ENCODE measurements around the gene DHRS12.

Gene DHRS12

GRCh38 chr13:51780099-51780498 is 23.9 kb downstream of the DHRS12 start:
- Histone ChIP-seq H3K18ac (ENCODE audit: low read depth in 1 of 2, low read length in 2 of 2) (no peak overlapping the region), H3K36me3 (ENCODE audit: control insufficient read depth in 1 of 2, insufficient read depth in 2 of 2, low read depth in 1 of 2, low read length in 2 of 2) (no peaks in the 10 kb centered on the region)

GRCh38 chr13:51778392-51778791 is 25.6 kb downstream of the DHRS12 start:
- Histone ChIP-seq H3K4ac (ENCODE audit: low read depth in 1 of 2, low read length in 2 of 2) (no peak overlapping the region), H3K9ac (ENCODE audit: low read length) (no peak overlapping the region), H2AK5ac (ENCODE audit: low read length, severe bottlenecking) (no peak overlapping the region), H2BK12ac (ENCODE audit: low read length in 2 of 2) (no peak overlapping the region), H3K23ac (ENCODE audit: low read length in 2 of 2) (no peak overlapping the region), H3K14ac (ENCODE audit: low read length in 2 of 2) (no peak overlapping the region), H3K79me1 (replicated peaks; ENCODE audit: low read length, poor library complexity, severe bottlenecking) (no peaks in the 10 kb centered on the region), H3K9me3 (ENCODE audit: control insufficient read depth, low read length) (no peaks in the 10 kb centered on the region), H3K4me3 (ENCODE audit: insufficient read depth in 1 of 2, low read depth in 1 of 2, low read length in 2 of 2) (no peak overlapping the region), H3K27me3 (ENCODE audit: control insufficient read depth in 1 of 2, insufficient read depth in 1 of 2, low read length in 2 of 2) (peaks cover 4 to 19% of the 10 kb centered on the region in 2 experiments), H4K91ac (ENCODE audit: low read length) (no peak overlapping the region), H3K27ac (ENCODE audit: low read length, poor library complexity, severe bottlenecking) (no peak overlapping the region), H3K4me2 (ENCODE audit: low read length, poor library complexity, severe bottlenecking) (no peak overlapping the region), H3K18ac (ENCODE audit: low read depth in 1 of 2, low read length in 2 of 2) (no peak overlapping the region), H4K8ac (ENCODE audit: low read length) (no peak overlapping the region), H3K4me1 (ENCODE audit: control insufficient read depth, insufficient read depth, low read depth, low read length) (no peaks in the 10 kb centered on the region), H2BK5ac (ENCODE audit: low read depth, low read length, poor library complexity, severe bottlenecking) (no peak overlapping the region), H3K36me3 (ENCODE audit: control insufficient read depth in 1 of 2, insufficient read depth in 2 of 2, low read depth in 1 of 2, low read length in 2 of 2) (no peaks in the 10 kb centered on the region), H2AFZ (ENCODE audit: low read depth, low read length) (no peak overlapping the region), H2BK15ac (ENCODE audit: low read depth, poor library complexity, severe bottlenecking) (no peak overlapping the region), H2BK120ac (ENCODE audit: low read depth, low read length) (no peak overlapping the region)
- WGBS = 78% methylated on average over 10 of the region's 11 CpGs
- no peak for DNase-seq

More at GRCh38 chr13:51780099-51780498, 23.9 kb downstream of the DHRS12 start:
- Histone ChIP-seq H2BK15ac (ENCODE audit: low read depth, poor library complexity, severe bottlenecking) (no peak overlapping the region), H2BK120ac (ENCODE audit: low read depth, low read length) (no peak overlapping the region), H3K27ac (ENCODE audit: low read length, poor library complexity, severe bottlenecking) (no peak overlapping the region), H2BK5ac (ENCODE audit: low read depth, low read length, poor library complexity, severe bottlenecking) (no peak overlapping the region), H3K14ac (ENCODE audit: low read length in 2 of 2) (no peak overlapping the region), H3K4ac (ENCODE audit: low read depth in 1 of 2, low read length in 2 of 2) (no peak overlapping the region), H3K4me1 (ENCODE audit: control insufficient read depth, insufficient read depth, low read depth, low read length) (no peaks in the 10 kb centered on the region), H2BK12ac (ENCODE audit: low read length in 2 of 2) (no peak overlapping the region), H3K27me3 (ENCODE audit: control insufficient read depth in 1 of 2, insufficient read depth in 1 of 2, low read length in 2 of 2) (peaks cover 4 to 13% of the 10 kb centered on the region in 2 experiments), H4K91ac (ENCODE audit: low read length) (no peak overlapping the region), H3K79me1 (replicated peaks; ENCODE audit: low read length, poor library complexity, severe bottlenecking) (no peaks in the 10 kb centered on the region), H3K9me3 (ENCODE audit: control insufficient read depth, low read length) (no peaks in the 10 kb centered on the region), H4K8ac (ENCODE audit: low read length) (no peak overlapping the region), H2AFZ (ENCODE audit: low read depth, low read length) (no peak overlapping the region), H3K4me3 (ENCODE audit: insufficient read depth in 1 of 2, low read depth in 1 of 2, low read length in 2 of 2) (no peak overlapping the region), H3K23ac (ENCODE audit: low read length in 2 of 2) (no peak overlapping the region), H2AK5ac (ENCODE audit: low read length, severe bottlenecking) (no peak overlapping the region), H3K9ac (ENCODE audit: low read length) (no peak overlapping the region), H3K4me2 (ENCODE audit: low read length, poor library complexity, severe bottlenecking) (no peak overlapping the region)
- no peak for DNase-seq
- WGBS = 100% methylated on average over 2 of the region's 3 CpGs

- no peak overlapping the region for H2AFZ ChIP-seq (ENCODE audit: low read depth, low read length)
- H3K9me3 ChIP-seq (ENCODE audit: control insufficient read depth, low read length) = no peaks in the 10 kb centered on the region
- H3K4me3 ChIP-seq (ENCODE audit: insufficient read depth in 1 of 2, low read depth in 1 of 2, low read length in 2 of 2) = no peak overlapping the region
- H2BK5ac ChIP-seq (ENCODE audit: low read depth, low read length, poor library complexity, severe bottlenecking) = no peak overlapping the region
- DNase-seq = no peak
- WGBS = 94% methylated on average over 9 of the region's 9 CpGs
- no peak overlapping the region for H3K27ac ChIP-seq (ENCODE audit: low read length, poor library complexity, severe bottlenecking)
- H3K36me3 ChIP-seq (ENCODE audit: control insufficient read depth in 1 of 2, insufficient read depth in 2 of 2, low read depth in 1 of 2, low read length in 2 of 2) = no peaks in the 10 kb centered on the region
- H3K23ac ChIP-seq (ENCODE audit: low read length in 2 of 2) = no peak overlapping the region
- H4K91ac ChIP-seq (ENCODE audit: low read length) = no peak overlapping the region
- H3K18ac ChIP-seq (ENCODE audit: low read depth in 1 of 2, low read length in 2 of 2) = peak overlapping the region in 1 of 2 experiments; percentile 12
- no peak overlapping the region for H3K14ac ChIP-seq (ENCODE audit: low read length in 2 of 2)
- H3K4me2 ChIP-seq (ENCODE audit: low read length, poor library complexity, severe bottlenecking) = no peak overlapping the region
- H2BK120ac ChIP-seq (ENCODE audit: low read depth, low read length) = no peak overlapping the region
- H3K4me1 ChIP-seq (ENCODE audit: control insufficient read depth, insufficient read depth, low read depth, low read length) = no peaks in the 10 kb centered on the region
- H2BK15ac ChIP-seq (ENCODE audit: low read depth, poor library complexity, severe bottlenecking) = peak overlapping the region; percentile 40
- no peak overlapping the region for H4K8ac ChIP-seq (ENCODE audit: low read length)
- H2AK5ac ChIP-seq (ENCODE audit: low read length, severe bottlenecking) = no peak overlapping the region
- H3K27me3 ChIP-seq (ENCODE audit: control insufficient read depth in 1 of 2, insufficient read depth in 1 of 2, low read length in 2 of 2) = peaks cover 4 to 21% of the 10 kb centered on the region in 2 experiments
- no peak overlapping the region for H3K9ac ChIP-seq (ENCODE audit: low read length)
- no peak overlapping the region for H3K4ac ChIP-seq (ENCODE audit: low read depth in 1 of 2, low read length in 2 of 2)
- H3K79me1 ChIP-seq (replicated peaks; ENCODE audit: low read length, poor library complexity, severe bottlenecking) = no peaks in the 10 kb centered on the region
- no peak overlapping the region for H2BK12ac ChIP-seq (ENCODE audit: low read length in 2 of 2)
Observed at GRCh38 chr13:51777921-51778320, 26.0 kb downstream of the DHRS12 start.

- H3K36me3 ChIP-seq (ENCODE audit: control insufficient read depth in 1 of 2, insufficient read depth in 2 of 2, low read depth in 1 of 2, low read length in 2 of 2) = no peaks in the 10 kb centered on the region
Observed at GRCh38 chr13:51776179-51776578, 27.8 kb downstream of the DHRS12 start.

More at GRCh38 chr13:51776179-51776578, 27.8 kb downstream of the DHRS12 start:
- Histone ChIP-seq H3K4me2 (ENCODE audit: low read length, poor library complexity, severe bottlenecking) (no peak overlapping the region), H2AK5ac (ENCODE audit: low read length, severe bottlenecking) (no peak overlapping the region), H3K9me3 (ENCODE audit: control insufficient read depth, low read length) (no peaks in the 10 kb centered on the region), H3K4ac (ENCODE audit: low read depth in 1 of 2, low read length in 2 of 2) (no peak overlapping the region), H4K91ac (ENCODE audit: low read length) (no peak overlapping the region), H3K27me3 (ENCODE audit: control insufficient read depth in 1 of 2, insufficient read depth in 1 of 2, low read length in 2 of 2) (peaks cover 4 to 26% of the 10 kb centered on the region in 2 experiments), H2AFZ (ENCODE audit: low read depth, low read length) (no peak overlapping the region), H4K8ac (ENCODE audit: low read length) (no peak overlapping the region), H3K4me3 (ENCODE audit: insufficient read depth in 1 of 2, low read depth in 1 of 2, low read length in 2 of 2) (no peak overlapping the region), H3K79me1 (replicated peaks; ENCODE audit: low read length, poor library complexity, severe bottlenecking) (no peaks in the 10 kb centered on the region), H2BK120ac (ENCODE audit: low read depth, low read length) (no peak overlapping the region), H3K14ac (ENCODE audit: low read length in 2 of 2) (no peak overlapping the region), H3K23ac (ENCODE audit: low read length in 2 of 2) (no peak overlapping the region), H3K4me1 (ENCODE audit: control insufficient read depth, insufficient read depth, low read depth, low read length) (no peaks in the 10 kb centered on the region), H3K27ac (ENCODE audit: low read length, poor library complexity, severe bottlenecking) (no peak overlapping the region), H2BK5ac (ENCODE audit: low read depth, low read length, poor library complexity, severe bottlenecking) (no peak overlapping the region), H3K9ac (ENCODE audit: low read length) (no peak overlapping the region), H2BK12ac (ENCODE audit: low read length in 2 of 2) (no peak overlapping the region), H2BK15ac (ENCODE audit: low read depth, poor library complexity, severe bottlenecking) (no peak overlapping the region), H3K18ac (ENCODE audit: low read depth in 1 of 2, low read length in 2 of 2) (no peak overlapping the region)
- 95% methylated on average over 7 of the region's 7 CpGs for WGBS
- DNase-seq = no peak

All from mesenchymal stem cell (in vitro differentiated cells and primary cell).